Endodermal cell (in vitro differentiated cells): Measurements from ENCODE around the gene TFB2M. TPM values are rescaled to one million over a fixed set of nuclear protein-coding genes. Genes with fewer than 3 reads are reported as not detected.
A peak's percentile ranks its signal among the peaks of the same experiment; 100 is the strongest.

Experiments
- DNase-seq: peaks from one replicate; pipeline ENCODE4 v3.0.0-alpha.2; 2017
- H3K27ac ChIP-seq: 2 replicates; pipeline ENCODE4 v1.5.1; 2013; ENCODE audit warnings: mild to moderate bottlenecking, low read depth, low read length, moderate library complexity
- H3K27me3 ChIP-seq: 2 replicates; pipeline ENCODE4 v1.6.1; 2013; ENCODE audit warnings: mild to moderate bottlenecking, low read length, moderate library complexity; ENCODE audit not compliant: insufficient read depth, control insufficient read depth, poor library complexity, severe bottlenecking
- H3K36me3 ChIP-seq: 2 replicates; pipeline ENCODE4 v1.7.0; 2013; ENCODE audit warnings: mild to moderate bottlenecking, low read length, moderate library complexity; ENCODE audit not compliant: control insufficient read depth, insufficient read depth
- H3K4me1 ChIP-seq: one replicate; pipeline ENCODE4 v1.7.0; 2013; ENCODE audit warnings: low read length; ENCODE audit not compliant: control insufficient read depth, insufficient read depth
- H3K4me3 ChIP-seq: 2 replicates; pipeline ENCODE4 v1.5.1; 2013; ENCODE audit warnings: mild to moderate bottlenecking, low read length, moderate library complexity
- H3K9ac ChIP-seq: 2 replicates; pipeline ENCODE4 v1.6.1; 2013; ENCODE audit warnings: mild to moderate bottlenecking, low read length, moderate library complexity; ENCODE audit not compliant: poor library complexity, severe bottlenecking; ENCODE audit errors: extremely low read depth
- H3K9me3 ChIP-seq: 2 replicates; pipeline ENCODE4 v1.6.1; 2013; ENCODE audit warnings: mild to moderate bottlenecking, low read length, moderate library complexity; ENCODE audit not compliant: control insufficient read depth
- H3K27ac Mint-ChIP-seq: 2 replicates; pipeline ENCODE4 v1.8.0; 2020; ENCODE audit warnings: mixed read lengths
- H3K27me3 Mint-ChIP-seq: 2 replicates; pipeline ENCODE4 v1.8.0; 2021; ENCODE audit warnings: mild to moderate bottlenecking, mixed read lengths; ENCODE audit not compliant: insufficient read depth
- H3K36me3 Mint-ChIP-seq: 2 replicates; pipeline ENCODE4 v1.8.0; 2020; ENCODE audit warnings: low read depth, mixed read lengths
- H3K4me1 Mint-ChIP-seq: 2 replicates; pipeline ENCODE4 v1.8.0; 2020; ENCODE audit warnings: mixed read lengths
- H3K4me3 Mint-ChIP-seq: 2 replicates; pipeline ENCODE4 v1.8.0; 2020; ENCODE audit warnings: mild to moderate bottlenecking, moderate library complexity, mixed read lengths
- H3K9me3 Mint-ChIP-seq: 2 replicates; pipeline ENCODE4 v1.8.0; 2020; ENCODE audit warnings: mild to moderate bottlenecking, mixed read lengths
- WGBS, 2 experiments: methylation state at CpG; one replicate each; pipeline versions ENCODE4 v1.1.5 to v1.1.7; 2013; ENCODE audit warnings: missing lambda C conversion rate in 2 of 2, mixed read lengths in 1 of 2; ENCODE audit not compliant: insufficient coverage in 1 of 2, insufficient read length in 1 of 2; 5-methylcytosine and 5-hydroxymethylcytosine counted together
- total RNA-seq, 2 donors: library from RNA; stranded (reverse); fragmentation: NEBNext Ultra II Directional in 1 of 2; extraction: Animal tissue kit (Norgen Biotek cat#: 25700) in 1 of 2; gene quantifications; 2 replicates in 1 of 2; 3 replicates in 1 of 2; pipeline ENCODE4 v1.2.1, GENCODE V29; 2021
- TF ChIP-seq, protein P1 (sequence below): fragments of 200-600 bp; sonication (generic); conservative IDR thresholded peaks from 2 replicates; pipeline ENCODE4 v1.5.0; 2021; ENCODE audit warnings: antibody characterized with exemption, mild to moderate bottlenecking

The TFB2M gene
- total RNA-seq, 2 donors from 2014 or later, result 13.2 to 13.7 TPM

DNA sequence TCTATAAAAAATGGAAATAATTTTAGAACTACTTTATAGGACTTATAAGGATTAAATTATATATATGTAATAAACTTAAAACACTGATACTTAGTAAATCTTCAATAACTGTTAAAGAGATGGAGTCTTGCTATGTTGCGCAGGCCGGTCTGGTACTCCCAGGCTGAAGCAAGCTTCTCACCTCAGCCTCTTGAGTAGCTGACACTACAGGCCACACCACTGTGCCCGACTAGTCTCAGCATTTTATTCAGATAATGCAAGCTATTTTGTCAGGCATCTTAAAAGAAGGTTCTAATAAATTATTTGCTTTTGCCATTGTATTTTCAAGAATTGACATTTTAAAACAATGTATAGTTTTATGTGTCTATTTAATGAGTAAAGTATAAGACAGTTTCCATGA lies 21.0 kb upstream of the TFB2M start:
- H3K27ac Mint-ChIP-seq, result no peak overlapping the region
- H3K9me3 ChIP-seq, result peaks cover 17% of the 10 kb centered on the region
- peaks cover 28% of the 10 kb centered on the region for H3K36me3 Mint-ChIP-seq
- H3K9ac ChIP-seq, result no peak overlapping the region
- H3K4me3 Mint-ChIP-seq, result no peak overlapping the region
- no peaks in the 10 kb centered on the region for H3K4me1 ChIP-seq
- H3K4me3 ChIP-seq, result no peak overlapping the region
- no peaks in the 10 kb centered on the region for H3K27me3 Mint-ChIP-seq
- peaks cover 12% of the 10 kb centered on the region for H3K4me1 Mint-ChIP-seq
- DNase-seq, result no peak
- H3K27me3 ChIP-seq, result no peaks in the 10 kb centered on the region
- peaks cover 18% of the 10 kb centered on the region for H3K9me3 Mint-ChIP-seq
- H3K27ac ChIP-seq, result no peak overlapping the region
- H3K36me3 ChIP-seq, result peaks cover 7% of the 10 kb centered on the region
- WGBS, 2 experiments, result 95 to 100% methylated on average over 2 to 3 of the region's 3 CpGs
- TF ChIP-seq, protein P1, sequence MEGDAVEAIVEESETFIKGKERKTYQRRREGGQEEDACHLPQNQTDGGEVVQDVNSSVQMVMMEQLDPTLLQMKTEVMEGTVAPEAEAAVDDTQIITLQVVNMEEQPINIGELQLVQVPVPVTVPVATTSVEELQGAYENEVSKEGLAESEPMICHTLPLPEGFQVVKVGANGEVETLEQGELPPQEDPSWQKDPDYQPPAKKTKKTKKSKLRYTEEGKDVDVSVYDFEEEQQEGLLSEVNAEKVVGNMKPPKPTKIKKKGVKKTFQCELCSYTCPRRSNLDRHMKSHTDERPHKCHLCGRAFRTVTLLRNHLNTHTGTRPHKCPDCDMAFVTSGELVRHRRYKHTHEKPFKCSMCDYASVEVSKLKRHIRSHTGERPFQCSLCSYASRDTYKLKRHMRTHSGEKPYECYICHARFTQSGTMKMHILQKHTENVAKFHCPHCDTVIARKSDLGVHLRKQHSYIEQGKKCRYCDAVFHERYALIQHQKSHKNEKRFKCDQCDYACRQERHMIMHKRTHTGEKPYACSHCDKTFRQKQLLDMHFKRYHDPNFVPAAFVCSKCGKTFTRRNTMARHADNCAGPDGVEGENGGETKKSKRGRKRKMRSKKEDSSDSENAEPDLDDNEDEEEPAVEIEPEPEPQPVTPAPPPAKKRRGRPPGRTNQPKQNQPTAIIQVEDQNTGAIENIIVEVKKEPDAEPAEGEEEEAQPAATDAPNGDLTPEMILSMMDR, result no peak

DNA sequence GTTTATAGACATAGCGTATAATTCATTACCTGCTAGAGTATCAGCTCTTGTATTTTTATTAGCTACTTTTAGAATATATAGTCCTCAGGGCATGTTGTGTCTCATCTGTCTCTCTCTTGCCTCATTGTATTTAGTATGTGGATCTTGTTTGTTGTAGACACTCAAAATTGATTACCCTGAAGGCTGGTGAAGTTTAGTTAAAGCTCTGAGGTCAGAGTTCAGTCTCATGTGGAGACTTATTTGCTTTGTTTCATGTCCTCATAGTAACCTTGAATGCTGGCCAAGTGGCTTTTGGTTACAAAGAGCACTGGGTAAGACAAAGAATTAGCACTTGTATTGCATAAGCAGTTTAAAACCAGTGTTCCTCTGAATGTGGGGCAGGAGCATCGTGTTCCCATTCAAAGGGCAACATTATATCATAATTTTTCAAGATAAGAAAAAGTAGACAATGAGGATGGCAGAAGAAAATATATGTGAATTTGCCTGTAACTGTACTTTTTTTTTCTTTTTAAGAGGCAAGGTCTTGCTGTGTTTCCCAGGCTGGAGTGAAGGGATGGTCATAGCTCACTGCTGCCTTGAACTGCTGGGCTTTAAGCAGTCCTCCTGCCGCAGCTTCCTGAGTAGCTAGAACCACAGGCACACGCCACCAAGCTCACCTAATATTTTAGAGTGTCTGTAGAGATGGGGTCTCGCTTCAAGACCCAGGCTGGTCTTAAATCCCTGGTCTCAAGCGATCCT lies 17.6 kb upstream of the TFB2M start:
- Mint-ChIP-seq H3K9me3 (peaks cover 2% of the 10 kb centered on the region), H3K4me1 (peaks cover 13% of the 10 kb centered on the region), H3K27me3 (no peaks in the 10 kb centered on the region), H3K27ac (no peak overlapping the region), H3K4me3 (no peak overlapping the region), H3K36me3 (peaks cover 8% of the 10 kb centered on the region)
- WGBS, 2 experiments, result 93 to 100% methylated on average over 1 to 5 of the region's 6 CpGs
- H3K27ac ChIP-seq, result peak overlapping the region; percentile 93
- TF ChIP-seq, protein P1, result no peak
- no peak overlapping the region for H3K4me3 ChIP-seq
- H3K36me3 ChIP-seq, result no peaks in the 10 kb centered on the region
- DNase-seq, result no peak
- H3K9me3 ChIP-seq, result no peaks in the 10 kb centered on the region
- H3K9ac ChIP-seq, result no peak overlapping the region
- H3K4me1 ChIP-seq, result no peaks in the 10 kb centered on the region
- H3K27me3 ChIP-seq, result no peaks in the 10 kb centered on the region

DNA sequence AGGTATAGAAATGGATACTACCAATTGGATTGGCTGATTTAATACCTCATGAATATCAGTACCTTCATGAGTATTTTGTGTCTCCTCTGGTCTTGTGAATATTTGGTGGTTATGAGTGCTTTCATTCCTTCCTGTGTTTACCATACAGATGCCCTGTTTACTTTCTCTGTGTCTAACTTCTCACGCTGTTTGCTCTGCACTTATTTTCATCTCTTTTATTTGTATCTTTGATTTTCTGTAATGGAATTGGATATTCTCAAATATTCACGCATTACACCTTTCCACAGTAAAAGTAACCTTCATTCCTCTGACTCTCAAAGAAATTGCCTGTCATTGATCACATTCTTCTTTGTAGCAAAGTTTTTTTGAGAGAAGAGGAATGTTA lies 17.0 kb upstream of the TFB2M start:
- Mint-ChIP-seq H3K4me3 (no peak overlapping the region), H3K9me3 (peaks cover under 1% of the 10 kb centered on the region), H3K36me3 (peaks cover 8% of the 10 kb centered on the region), H3K27me3 (no peaks in the 10 kb centered on the region), H3K4me1 (peaks cover 13% of the 10 kb centered on the region), H3K27ac (no peak overlapping the region)
- Histone ChIP-seq H3K9me3 (no peaks in the 10 kb centered on the region), H3K27me3 (no peaks in the 10 kb centered on the region), H3K4me3 (no peak overlapping the region), H3K27ac (peak overlapping the region; percentile 93), H3K4me1 (no peaks in the 10 kb centered on the region), H3K36me3 (no peaks in the 10 kb centered on the region), H3K9ac (no peak overlapping the region)
- TF ChIP-seq, protein P1, result no peak
- WGBS, 2 experiments, result 82% methylated on average over 1 of the region's 2 CpGs; no CpG with 5 or more reads in 1 of the 2 experiments
- no peak for DNase-seq
